SIG-M5 (cell line): ENCODE results near the gene ZNF414.
"Not testable (repeated sequence)": the region's sequence is repeated elsewhere in the genome, so short reads cannot be mapped to it uniquely, and the experiment has no call there.

Source experiments
- DNase-seq: peaks from one replicate; lab custom pipeline; 2025; lab: John Stamatoyannopoulos, UW

The ZNF414 gene, protein sequence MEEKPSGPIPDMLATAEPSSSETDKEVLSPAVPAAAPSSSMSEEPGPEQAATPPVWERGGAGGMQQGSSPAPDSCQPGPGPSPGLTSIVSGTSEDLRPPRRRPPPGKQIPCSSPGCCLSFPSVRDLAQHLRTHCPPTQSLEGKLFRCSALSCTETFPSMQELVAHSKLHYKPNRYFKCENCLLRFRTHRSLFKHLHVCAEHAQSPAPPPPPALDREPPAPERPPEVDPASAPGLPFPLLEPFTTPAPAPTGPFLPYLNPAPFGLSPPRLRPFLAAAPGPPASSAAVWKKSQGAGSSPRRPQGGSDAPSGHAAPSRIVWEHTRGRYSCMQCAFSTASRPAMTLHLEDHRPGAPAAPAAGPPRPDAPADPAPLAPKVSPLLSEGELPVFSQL

DNA sequence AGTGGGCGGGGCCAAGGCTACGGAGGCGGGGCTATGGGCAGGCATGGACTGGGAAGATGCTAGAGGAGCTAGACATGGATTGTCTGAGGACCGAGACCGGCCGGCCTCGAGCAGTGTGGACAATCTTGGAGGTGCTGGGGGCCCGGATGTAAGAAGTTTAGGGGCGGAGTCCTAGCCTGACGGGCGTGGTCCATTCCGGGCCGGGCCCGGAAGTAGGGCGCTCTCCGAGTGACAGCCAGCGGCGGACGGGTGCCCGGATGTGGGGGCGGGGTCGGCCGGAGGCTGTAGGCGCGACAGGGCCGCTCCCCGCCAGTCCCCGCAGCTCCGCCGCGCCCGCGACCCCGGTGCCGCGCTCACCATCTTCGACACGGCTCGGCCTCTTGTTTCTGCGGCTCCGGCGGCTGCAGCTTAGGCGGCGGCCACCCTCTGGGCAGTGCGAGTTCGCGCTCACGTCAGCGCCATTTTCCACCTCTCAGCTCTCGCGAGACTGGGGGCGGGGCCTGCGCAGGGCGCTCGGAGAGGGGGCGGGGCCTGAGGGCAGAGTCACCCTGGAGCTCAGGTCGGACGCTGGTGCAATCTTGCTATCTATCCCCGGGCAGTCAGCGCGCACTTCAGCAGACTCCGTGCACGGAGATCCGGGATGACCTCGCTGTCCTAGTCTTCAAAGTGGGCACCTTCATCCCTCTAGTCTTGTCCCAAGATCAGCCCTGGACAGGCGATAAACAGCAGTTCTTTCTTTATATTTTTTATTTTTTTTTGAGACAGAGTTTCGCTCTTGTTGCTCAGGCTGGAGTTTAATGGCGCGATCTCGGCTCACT lies at the start of gene ZNF414:
TSS of gene ZNF414 (minus strand) at position 481 of the 818 bp plus-strand sequence. CDS start at position 360, 121 bp downstream.
- peak; percentile 61 for DNase-seq

DNA sequence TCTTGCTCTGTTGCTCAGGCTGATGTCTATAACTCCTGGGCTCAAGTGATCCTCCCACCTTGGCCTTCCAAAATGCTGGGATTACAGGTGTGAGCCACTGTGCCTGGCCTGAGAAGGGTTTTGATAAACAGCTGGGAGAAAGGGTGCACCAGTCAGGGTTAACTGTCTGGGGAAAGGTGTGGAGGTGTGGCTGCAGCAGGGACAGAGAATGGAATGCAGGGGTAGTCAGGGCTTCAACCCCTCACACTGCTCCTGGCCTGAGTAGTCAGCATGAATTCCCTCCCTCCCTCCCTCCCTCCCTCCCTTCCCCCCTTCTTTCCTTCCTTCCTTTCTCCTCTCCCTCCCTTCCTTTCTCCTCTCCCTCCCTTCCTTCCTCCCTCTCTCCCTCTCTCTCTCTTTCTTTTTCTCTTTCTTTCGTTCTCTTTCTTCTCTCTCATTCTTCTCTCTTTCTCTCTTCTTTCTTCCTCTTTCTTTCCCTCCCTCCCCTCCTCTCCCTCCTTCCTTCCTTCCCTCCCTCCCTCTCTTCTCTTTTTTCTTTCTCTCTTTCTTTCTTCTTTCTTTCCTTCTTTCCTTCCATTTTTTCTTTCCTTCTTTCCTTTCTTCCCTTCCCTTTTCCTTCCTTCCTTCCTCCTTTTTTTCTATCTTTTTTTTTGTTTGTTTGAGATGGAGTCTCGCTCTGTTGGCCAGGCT lies 47.3 kb upstream of the ZNF414 start:
- DNase-seq: no peak

DNA sequence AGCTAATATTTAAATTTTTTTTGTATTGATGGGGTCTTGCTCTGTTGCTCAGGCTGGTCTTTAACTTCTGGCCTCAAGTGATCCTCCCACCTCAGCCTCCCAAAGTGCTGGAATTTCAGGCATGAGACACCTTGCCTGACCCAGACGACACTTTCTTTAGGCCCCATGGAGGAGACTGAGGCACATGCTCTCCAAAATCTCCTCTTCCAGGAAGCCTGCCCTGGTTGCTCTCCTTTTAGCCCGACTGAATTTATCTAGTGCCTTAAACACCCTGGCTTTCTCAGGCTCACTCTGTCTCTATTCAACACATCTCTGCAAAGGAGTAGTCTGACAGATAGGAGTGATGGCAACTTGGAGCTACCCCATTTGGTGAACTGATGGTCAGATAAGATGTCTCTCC lies 44.4 kb upstream of the ZNF414 start:
- no peak for DNase-seq

DNA sequence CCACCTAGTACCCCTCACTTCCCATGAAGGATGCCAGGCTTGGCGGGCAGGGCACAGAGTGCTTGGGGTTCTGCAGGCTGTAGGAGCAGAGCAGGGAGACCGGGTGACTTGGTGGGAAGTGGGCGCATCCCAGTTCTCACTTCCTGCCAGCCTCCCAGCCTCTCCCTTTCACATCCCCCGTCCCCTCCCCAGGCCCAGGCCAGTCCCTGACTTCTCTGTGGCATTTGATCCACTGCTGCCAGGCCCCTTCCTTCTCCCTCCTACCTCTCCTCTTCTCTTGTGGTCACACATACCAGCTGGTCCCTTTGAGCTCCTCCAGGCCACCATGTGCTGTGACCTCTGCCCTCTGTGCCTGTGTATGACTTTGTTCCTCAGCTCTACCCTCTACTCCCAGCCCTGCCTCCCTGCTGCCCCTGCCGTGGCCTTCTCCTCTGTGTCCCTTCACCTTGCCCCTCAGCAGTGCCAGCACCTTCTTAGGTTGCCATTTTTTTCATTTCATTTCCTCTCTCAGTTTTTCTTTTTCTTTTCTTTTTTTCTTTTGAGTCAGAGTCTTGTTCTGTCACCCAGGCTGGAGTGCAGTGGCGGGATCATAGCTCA lies 43.8 kb upstream of the ZNF414 start:
- no peak for DNase-seq

DNA sequence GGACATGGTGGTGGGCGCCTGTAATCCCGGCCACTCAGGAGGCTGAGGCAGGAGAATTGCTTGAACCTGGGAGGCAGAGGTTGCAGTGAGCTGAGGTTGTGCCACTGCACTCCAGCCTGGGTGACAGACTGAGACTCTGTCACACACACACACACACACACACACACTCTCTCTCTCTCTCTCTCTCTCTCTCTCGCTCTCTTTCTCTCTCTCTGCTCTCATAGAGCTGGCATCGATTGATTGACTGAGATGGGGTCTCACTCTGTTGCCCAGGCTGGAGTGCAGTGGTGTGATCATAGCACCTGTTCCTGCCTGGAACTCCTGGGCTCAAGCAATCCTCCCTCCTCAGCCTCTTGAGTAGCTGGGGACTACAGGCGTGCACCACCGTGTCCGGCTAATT lies 39.8 kb upstream of the ZNF414 start:
- DNase-seq: not testable (repeated sequence)

DNA sequence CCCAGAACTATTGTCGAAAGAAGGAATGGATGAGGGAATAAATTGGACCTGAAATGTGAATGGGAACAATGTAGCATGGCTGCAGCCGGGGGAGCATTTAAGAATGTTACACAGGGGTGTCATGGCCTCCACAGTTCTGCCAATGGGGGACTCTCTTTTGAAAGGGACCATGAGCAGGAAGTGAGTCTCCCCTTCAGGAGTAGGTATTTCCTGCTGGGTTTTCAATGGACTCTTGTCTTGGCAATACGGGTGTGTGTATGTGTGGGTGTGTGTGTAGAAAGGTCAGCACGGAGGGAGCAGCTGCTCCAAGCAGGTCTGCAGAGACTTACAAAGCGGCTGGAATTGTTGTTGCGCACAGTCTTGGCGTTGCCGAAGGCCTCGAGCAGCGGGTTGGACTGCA lies 38.8 kb upstream of the ZNF414 start:
- no peak for DNase-seq

DNA sequence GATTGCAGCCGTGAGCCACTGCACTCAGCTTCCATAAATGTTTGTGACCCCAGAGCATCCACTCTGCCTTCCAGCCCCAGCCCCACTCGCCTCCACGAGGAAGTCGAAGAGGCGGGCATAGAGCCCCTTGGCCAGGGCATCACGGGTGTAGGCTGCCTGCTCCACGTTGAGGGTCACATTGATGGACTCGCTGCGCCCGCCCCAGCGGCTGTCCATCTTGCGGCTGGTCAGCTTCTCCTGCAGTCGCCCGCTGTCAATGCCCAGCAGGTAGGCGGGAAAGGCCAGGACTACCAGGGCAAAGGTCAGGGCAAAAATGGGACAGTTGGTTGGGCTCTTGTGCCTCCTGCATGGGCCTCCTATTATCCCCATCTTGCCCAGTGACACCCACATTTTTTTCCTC lies 36.1 kb upstream of the ZNF414 start:
- DNase-seq: no peak

DNA sequence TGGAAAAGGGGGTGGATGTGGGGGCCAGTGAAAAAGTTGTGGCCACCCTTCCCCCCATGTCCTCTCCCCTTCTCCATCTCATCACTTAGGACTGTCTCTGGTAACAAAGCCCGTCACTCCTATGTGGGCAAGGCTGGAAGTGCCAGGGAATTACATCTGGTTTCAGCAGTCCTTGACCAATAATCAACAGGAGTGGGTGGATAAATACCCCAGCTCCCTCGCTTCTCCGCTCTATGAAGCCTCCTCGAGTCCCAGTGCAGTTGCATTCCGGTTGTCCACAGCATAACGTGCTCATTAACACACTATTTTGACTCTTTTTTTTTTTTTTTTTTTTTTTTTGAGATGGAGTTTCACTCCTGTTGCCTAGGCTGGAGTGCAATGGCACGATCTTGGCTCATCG lies 31.8 kb upstream of the ZNF414 start:
- DNase-seq: no peak

DNA sequence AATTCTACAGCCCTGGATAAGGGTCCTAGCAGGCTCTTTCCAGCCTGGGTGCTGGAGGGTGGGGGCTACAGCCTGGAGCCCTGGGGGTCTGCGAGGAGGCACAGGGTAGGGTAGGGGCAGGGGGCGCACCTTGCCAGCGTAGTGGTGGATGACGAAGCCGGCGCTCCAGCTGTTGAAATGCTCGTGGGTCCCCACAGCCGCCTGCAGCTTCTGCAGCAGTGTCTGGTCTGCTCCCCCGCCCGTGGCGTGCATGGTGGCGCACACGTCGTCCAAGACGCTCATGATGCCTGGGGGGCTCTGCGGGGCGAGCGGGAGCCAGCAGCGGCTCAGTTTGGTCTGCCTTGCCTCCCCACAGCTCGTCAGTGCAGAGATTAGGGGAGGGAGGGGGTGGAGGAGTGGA lies 30.2 kb upstream of the ZNF414 start:
- no peak for DNase-seq

DNA sequence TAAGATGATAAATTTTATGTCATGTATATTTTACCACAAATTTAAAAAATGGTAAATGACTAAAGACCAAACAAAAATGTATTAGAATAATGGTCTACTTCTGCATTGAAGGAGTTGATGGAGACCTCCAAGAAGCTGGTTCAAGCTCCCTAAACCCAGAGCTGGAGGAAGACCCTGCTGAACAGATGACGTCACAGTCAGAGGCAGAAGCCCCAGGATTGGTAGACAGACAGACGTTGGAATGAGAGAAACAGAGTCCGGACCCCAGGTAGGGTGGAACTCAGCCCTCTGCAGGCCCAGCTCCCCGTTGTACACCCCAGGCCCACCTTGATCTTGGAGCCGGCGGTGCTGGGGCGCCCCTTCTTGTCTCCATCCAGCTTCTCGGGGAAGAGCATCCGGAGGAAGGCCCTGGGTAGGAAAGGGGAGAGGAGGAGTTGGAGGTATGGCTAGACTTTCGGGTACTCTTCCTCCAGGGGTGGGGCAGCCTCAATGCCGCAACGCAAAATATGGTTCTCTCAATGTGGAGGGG lies 25.7 kb upstream of the ZNF414 start:
- DNase-seq: no peak

DNA sequence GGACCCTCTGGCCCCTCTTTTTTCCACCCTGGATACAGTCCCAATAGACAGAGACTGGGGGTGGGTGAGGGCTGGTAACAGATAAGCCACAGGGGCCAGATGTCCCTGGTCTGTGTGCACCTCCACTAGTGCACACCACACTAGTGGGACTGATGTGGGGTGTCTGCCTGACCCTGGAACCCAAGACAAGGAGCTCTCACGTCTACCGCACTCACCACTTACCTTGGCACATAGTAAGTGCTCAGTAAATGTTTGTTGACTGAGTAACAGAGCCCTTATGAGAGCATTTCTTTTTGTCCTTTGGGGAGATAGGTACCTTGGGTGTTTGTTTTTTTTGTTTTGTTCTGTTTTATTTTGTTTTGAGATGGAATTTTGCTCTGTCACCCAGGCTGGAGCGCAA lies 23.1 kb upstream of the ZNF414 start:
- no peak for DNase-seq

DNA sequence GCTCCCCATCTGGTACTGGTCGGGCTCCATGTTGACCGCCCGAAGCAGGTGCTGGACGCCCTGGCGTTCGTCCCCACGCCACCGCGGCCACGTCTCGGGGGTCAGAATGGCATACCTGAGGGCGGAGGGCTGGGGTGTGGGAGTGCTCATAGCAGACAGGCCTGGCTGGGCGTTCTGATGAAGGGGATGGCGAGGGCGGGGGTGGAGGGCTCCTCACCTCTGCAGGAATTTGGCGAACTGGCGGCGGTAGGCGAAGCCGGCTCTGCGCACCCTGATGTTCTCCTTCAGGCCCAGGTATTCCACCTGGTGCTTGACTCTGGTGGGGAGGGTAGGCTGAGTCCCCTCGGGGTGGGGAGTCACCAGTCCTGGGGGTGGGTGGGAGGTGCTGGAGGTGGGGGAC lies 22.3 kb upstream of the ZNF414 start:
- DNase-seq: no peak

DNA sequence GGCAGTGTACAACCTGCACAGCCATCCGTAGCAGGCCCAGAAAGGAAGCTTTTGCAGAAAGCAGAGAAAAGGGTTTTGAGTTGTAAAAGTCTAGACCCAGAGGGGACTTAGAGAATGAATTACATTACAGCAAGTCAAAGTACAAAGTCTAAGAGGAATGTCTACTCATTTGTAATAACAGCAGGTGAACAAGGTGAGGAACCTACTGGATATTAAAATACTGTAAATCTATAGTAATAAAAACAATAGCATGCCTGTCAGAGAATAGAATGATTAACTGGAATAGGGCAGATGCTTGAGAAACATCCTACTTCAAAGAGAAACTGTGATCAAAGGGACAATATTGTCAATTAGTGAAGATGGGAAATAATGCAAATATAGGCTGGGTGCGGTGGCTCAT lies 18.3 kb upstream of the ZNF414 start:
- no peak for DNase-seq

DNA sequence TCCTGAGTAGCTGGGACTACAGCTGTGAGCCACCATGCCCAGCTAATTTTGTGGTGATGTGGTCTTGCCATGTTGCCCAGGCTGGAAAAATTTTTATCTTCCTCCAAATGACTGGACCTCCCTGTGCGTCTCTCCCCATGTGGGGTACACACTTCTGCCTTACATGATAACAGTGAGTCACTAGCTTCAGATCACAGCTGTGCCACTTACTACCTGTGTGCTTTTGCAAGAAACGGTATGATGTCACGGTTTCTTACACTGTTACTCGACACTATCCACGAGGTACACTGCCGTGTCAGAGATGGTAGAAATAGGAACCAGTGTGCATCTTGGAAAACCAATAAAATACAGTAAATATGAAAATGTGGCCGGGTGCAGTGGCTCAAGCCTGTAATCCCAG lies 17.5 kb upstream of the ZNF414 start:
- no peak for DNase-seq

DNA sequence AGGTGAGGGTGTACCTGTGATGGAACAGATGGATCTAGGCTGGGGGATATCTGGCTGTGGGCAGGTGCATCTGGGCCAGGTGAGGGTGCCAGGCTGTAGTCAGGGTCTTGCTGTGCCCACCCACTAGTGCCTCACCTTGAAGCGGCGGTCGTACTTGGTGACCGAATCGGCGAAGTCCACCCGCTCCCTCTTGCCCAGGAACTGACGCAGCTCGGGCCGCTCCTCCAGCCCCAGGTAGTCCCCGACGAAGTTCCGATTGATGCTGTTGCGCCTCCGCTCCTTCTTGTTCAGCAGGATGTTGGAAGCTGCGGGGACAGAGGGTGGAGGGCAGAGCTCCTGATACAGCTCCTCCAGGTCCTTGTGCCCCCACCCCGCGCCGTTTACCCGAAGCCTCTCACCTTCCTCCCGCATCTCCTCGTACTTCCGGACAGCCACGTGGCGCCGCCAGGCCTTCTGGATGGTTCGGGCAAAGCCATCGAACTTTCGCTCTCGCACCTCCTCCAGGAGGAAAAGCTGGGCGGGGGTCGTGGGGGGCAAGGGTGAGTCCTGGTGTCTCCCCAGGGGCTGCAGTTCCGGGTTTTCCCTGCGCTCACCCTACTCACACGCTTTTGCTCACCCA lies 16.2 kb upstream of the ZNF414 start:
- no peak for DNase-seq

DNA sequence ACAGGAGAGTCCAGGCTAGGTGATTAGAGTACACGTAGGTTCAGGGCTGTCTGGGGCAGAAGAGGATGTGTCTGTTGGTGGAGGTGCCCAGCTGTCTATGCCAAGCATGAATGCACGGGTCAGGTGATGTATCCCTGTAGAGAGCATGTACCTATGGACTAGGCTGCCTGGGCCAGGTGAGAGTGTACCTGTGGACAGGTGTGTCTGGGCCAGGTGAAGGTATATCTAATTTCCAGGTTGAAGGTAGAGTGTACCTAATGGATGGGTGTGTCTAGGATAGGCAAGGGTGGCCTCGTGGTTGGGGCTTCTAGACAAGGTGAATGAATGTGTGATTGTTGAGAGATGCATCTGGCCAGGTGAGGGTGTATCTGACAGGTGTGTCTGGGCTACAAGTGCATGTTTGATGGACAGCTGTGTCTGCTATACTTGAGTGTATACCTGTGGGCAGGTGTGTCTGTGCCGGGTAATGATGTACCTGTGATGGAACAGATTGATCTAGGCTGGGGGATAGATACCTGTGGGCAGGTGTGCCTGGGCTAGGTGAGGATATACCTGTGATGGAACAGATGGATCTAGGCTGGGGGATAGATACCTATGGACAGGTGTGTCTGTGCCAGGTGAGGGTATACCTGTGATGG lies 15.5 kb upstream of the ZNF414 start:
- no peak for DNase-seq

DNA sequence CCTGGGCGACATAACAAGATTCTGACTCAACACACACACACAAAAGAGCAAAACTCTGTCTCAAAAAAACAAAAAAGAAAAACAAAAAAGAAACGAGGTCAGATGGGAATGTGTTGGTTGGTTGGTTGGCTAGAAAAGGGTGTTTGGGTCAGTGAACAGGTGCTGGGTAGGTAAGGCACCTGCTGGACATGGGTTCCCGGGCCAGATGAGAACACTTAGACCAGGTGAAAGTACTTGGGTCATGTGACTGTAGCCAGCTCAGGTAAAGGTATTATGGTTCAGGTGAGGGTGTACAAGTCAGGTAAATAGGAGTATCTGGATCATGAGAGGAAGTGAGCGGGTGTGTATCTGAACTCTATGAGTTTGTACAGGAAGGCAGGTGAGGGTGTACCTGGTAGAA lies 14.5 kb upstream of the ZNF414 start:
- DNase-seq: no peak

DNA sequence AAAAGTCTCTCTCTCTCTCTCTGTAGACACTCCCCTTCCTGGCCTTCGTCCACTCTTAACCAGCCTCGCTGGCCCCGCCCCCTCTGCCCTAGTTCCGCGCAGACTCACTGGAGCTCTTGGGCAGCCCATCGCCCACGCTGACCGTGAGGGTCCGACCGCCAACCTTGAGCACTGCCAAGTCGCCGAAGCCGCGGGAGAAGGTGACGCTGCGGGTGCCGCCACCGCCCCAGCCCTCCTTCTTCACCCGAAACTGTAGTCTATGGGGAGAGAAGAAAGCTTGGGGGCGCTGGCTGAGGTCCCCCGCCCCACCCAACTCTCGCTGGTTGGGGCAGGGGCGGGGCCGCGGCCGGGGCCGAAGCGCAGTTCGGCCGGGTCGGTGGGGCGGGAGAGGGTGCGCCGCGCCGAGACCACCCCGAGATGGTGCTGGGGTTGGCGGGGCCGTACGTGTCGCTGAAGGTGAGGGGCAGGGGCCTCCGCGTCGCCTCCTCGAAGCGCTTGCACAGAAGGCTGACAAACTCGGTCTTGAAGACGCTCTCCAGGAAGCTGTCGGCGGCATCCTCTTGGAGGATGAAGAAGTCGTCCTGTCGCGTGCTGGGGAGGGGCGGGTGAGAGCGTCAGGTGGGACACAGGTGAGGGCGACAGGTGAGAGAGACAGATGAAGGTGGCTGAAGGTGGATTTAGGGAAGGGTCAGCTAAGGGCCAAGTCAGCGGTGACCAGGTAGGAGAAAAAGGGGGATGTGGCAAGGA lies 12.6 kb upstream of the ZNF414 start:
- DNase-seq: no peak

DNA sequence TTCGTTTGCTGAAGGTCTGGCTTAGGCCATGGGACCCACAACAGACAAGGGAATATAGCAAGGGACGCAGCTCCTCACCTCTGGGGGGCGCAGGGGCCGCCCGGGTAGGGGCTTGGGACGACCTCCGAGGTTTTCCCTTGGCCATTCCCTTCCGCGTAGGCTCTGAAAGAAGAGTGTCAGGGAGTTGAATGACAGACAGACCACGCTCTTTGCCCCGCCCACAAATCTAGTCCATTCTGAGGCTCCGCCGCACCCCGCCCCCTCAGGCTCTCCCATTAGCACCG lies 11.4 kb upstream of the ZNF414 start:
- no peak for DNase-seq

DNA sequence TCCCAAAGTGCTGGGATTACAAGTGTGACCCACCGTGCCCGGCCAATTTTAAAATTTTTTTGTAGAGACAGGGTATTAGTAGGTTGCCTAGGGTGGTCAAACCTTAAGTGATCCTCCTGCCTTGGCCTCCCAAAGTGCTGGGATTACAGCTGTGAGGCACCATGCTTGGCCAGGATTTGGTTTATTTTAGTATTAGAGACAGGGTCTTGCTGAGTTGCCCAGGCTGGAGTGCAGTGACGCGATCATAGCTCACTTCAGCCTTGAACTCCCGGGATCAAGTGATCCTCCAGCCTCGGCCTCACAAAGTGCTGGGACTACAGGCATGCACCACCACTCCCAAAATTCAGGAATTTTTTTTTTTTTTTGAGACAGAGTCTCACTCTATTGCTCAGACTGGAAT lies 5.4 kb upstream of the ZNF414 start:
- no peak for DNase-seq

DNA sequence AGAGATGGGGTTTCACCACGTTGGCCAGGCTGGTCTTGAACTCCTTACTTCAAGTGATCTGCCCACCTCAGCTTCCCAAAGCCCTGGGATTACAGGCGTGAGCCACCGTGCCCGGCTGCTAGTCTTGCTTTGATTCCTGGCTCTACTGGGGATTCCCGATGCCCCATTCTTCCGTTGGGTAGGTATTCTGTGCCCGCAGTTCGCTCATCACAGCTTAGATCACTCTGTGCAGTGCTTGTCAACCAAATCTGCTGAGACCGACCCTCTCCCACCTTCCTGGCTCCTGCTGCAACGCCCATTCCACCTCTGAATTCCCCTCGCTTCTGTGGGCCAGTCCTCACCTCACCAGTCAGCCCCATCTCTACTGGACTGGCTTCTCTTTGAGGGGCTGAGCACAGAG lies 4.6 kb upstream of the ZNF414 start:
- DNase-seq: no peak
